SK-N-SH (cell line): ENCODE measurements around the gene RPL29. TPM values are rescaled to one million over a fixed set of nuclear protein-coding genes. Genes with fewer than 3 reads are reported as not detected.

ENCODE experiments used
- CTCF ChIA-PET: fragments of 300-600, 350-600 bp; formaldehyde crosslinking; extraction: SDS; loops from one replicate; lab custom pipeline; 2021; lab: Yijun Ruan, JAX
- POLR2A ChIA-PET: fragments of 350-600 bp; sonication (Branson Sonifier 250); formaldehyde crosslinking; extraction: SDS; loops from one replicate; lab custom pipeline; 2020; ENCODE audit warnings: antibody characterized with exemption, inconsistent platforms; lab: Yijun Ruan, JAX
- DNase-seq: peaks from one replicate; pipeline ENCODE4 v3.0.0; 2012
- H2AFZ ChIP-seq: fragments of 200-600 bp; sonication (generic); 2 replicates; pipeline ENCODE4 v1.8.1; 2016; ENCODE audit warnings: antibody characterized with exemption, mild to moderate bottlenecking, low read depth
- H3F3A ChIP-seq: fragments of 200-600 bp; sonication (generic); replicated peaks from 2 replicates; pipeline ENCODE3; 2016; ENCODE audit warnings: antibody characterized with exemption, mild to moderate bottlenecking; ENCODE audit not compliant: insufficient read depth
- H3K27ac ChIP-seq, 2 experiments: fragments of 200-500 bp in 1 of 2; fragments of 200-600 bp in 1 of 2; sonication (Bioruptor generic) in 1 of 2; sonication (generic), shearing (Covaris generic) in 1 of 2; 2 replicates each; pipeline versions ENCODE4 v1.5.1 to v1.6.1; 2014 to 2016; ENCODE audit warnings: low read depth in 2 of 2, inconsistent platforms in 1 of 2, low read length in 1 of 2, mild to moderate bottlenecking in 1 of 2, mixed read lengths in 1 of 2
- H3K27me3 ChIP-seq: fragments of 200-600 bp; sonication (generic), shearing (Covaris generic); 2 replicates; pipeline ENCODE4 v1.6.1; 2016; ENCODE audit warnings: mixed run types; ENCODE audit not compliant: insufficient read depth
- H3K36me3 ChIP-seq, 2 experiments: fragments of 200-500 bp in 1 of 2; fragments of 200-600 bp in 1 of 2; sonication (Bioruptor generic) in 1 of 2; sonication (generic) in 1 of 2; replicated peaks in 1 of 2; 2 replicates each; pipeline versions ENCODE3 to v1.5.1; 2014 to 2016; ENCODE audit warnings: low read length in 1 of 2, mild to moderate bottlenecking in 1 of 2; ENCODE audit not compliant: insufficient read depth in 2 of 2, control insufficient read depth in 1 of 2
- H3K4me1 ChIP-seq, 2 experiments: fragments of 200-500 bp in 1 of 2; fragments of 200-600 bp in 1 of 2; sonication (Bioruptor generic) in 1 of 2; sonication (generic), shearing (Covaris generic) in 1 of 2; 2 replicates each; pipeline versions ENCODE4 v1.5.1 to v1.6.1; 2014 to 2016; ENCODE audit warnings: low read depth in 1 of 2, low read length in 1 of 2, mixed run types in 1 of 2; ENCODE audit not compliant: insufficient read depth in 2 of 2, control insufficient read depth in 1 of 2
- H3K4me2 ChIP-seq: fragments of 200-600 bp; sonication (generic), shearing (Covaris generic); 2 replicates; pipeline ENCODE4 v1.6.1; 2017; ENCODE audit warnings: mixed run types
- H3K4me3 ChIP-seq, 2 experiments: fragments of 200-500 bp in 1 of 2; fragments of 200-600 bp in 1 of 2; sonication (Bioruptor generic) in 1 of 2; sonication (generic), shearing (Covaris generic) in 1 of 2; 2 replicates each; pipeline versions ENCODE4 v1.5.1 to v1.8.1; 2014 to 2016; ENCODE audit warnings: low read depth in 2 of 2, inconsistent platforms in 1 of 2, low read length in 1 of 2, mild to moderate bottlenecking in 1 of 2, mixed read lengths in 1 of 2, moderate library complexity in 1 of 2
- H3K79me2 ChIP-seq: fragments of 200-600 bp; sonication (generic); 2 replicates; pipeline ENCODE4 v1.8.1; 2017; ENCODE audit warnings: mild to moderate bottlenecking; ENCODE audit not compliant: insufficient read depth
- H3K9ac ChIP-seq: fragments of 200-600 bp; sonication (generic); 2 replicates; pipeline ENCODE4 v1.6.1; 2017; ENCODE audit warnings: mixed run types
- H3K9me2 ChIP-seq: fragments of 200-600 bp; sonication (generic); 2 replicates; pipeline ENCODE4 v1.6.1; 2017; ENCODE audit warnings: mixed run types
- H3K9me3 ChIP-seq: fragments of 200-600 bp; sonication (generic); 2 replicates; pipeline ENCODE4 v1.6.1; 2017; ENCODE audit warnings: mixed run types, mild to moderate bottlenecking, moderate library complexity
- H4K20me1 ChIP-seq: fragments of 200-600 bp; sonication (generic); 2 replicates; pipeline ENCODE4 v1.6.1; 2017; ENCODE audit warnings: mild to moderate bottlenecking, mixed run types; ENCODE audit not compliant: insufficient read depth
- CHD2 ChIP-seq: fragments of 150-350 bp; IDR thresholded peaks from 2 replicates; pipeline ENCODE4 v1.6.1; 2018; ENCODE audit warnings: low read length; ENCODE audit not compliant: partially characterized antibody
- CTCF ChIP-seq: fragments of 200-600 bp; sonication (generic); IDR thresholded peaks from 2 replicates; pipeline ENCODE4 v1.6.1; 2017; ENCODE audit warnings: antibody characterized with exemption, mild to moderate bottlenecking, moderate library complexity
- ELF1 ChIP-seq: IDR thresholded peaks from 2 replicates; pipeline ENCODE4 v1.4.0; 2012
- EP300 ChIP-seq, 2 experiments: IDR thresholded peaks; 2 replicates each; pipeline versions ENCODE4 v1.4.0 to v1.6.1; 2012; ENCODE audit warnings: borderline replicate concordance in 1 of 2, low read depth in 1 of 2, low read length in 1 of 2
- EZH2phosphoT487 ChIP-seq: fragments of 200-600 bp; sonication (generic); IDR thresholded peaks from 2 replicates; pipeline ENCODE4 v1.6.1; 2017; ENCODE audit warnings: low read depth, mixed run types, mild to moderate bottlenecking, antibody characterized with exemption, moderate library complexity, borderline replicate concordance
- FOSL2 ChIP-seq: IDR thresholded peaks from 2 replicates; pipeline ENCODE4 v1.4.0; 2012; ENCODE audit warnings: low read depth, mild to moderate bottlenecking, moderate library complexity, borderline replicate concordance
- GABPA ChIP-seq: IDR thresholded peaks from 2 replicates; pipeline ENCODE4 v1.4.0; 2012; ENCODE audit warnings: low read depth, mild to moderate bottlenecking
- MAX ChIP-seq: IDR thresholded peaks from 2 replicates; pipeline ENCODE4 v1.4.0; 2012; ENCODE audit warnings: low read depth
- MEF2A ChIP-seq: IDR thresholded peaks from 2 replicates; pipeline ENCODE4 v1.4.0; 2012; ENCODE audit warnings: low read depth, borderline replicate concordance
- NRF1 ChIP-seq: IDR thresholded peaks from 2 replicates; pipeline ENCODE4 v1.6.1; 2012; ENCODE audit warnings: low read depth, mild to moderate bottlenecking, low read length
- POLR2AphosphoS5 ChIP-seq: IDR thresholded peaks from 2 replicates; pipeline ENCODE4 v1.6.1; 2012; ENCODE audit warnings: low read depth, low read length
- RAD21 ChIP-seq: IDR thresholded peaks from 2 replicates; pipeline ENCODE4 v1.6.1; 2012; ENCODE audit warnings: mild to moderate bottlenecking, low read length
- RCOR1 ChIP-seq: fragments of 150-350 bp; IDR thresholded peaks from 2 replicates; pipeline ENCODE4 v1.6.1; 2017; ENCODE audit warnings: antibody characterized with exemption, low read length
- RXRA ChIP-seq: IDR thresholded peaks from 2 replicates; pipeline ENCODE4 v1.4.0; 2012; ENCODE audit warnings: low read depth, mild to moderate bottlenecking, borderline replicate concordance
- SIN3A ChIP-seq: IDR thresholded peaks from 2 replicates; pipeline ENCODE4 v1.6.1; 2012; ENCODE audit warnings: low read depth, mild to moderate bottlenecking, low read length, moderate library complexity, borderline replicate concordance
- TAF1 ChIP-seq: IDR thresholded peaks from 2 replicates; pipeline ENCODE4 v1.6.1; 2012; ENCODE audit warnings: low read depth, mild to moderate bottlenecking, low read length, moderate library complexity, borderline replicate concordance
- TEAD4 ChIP-seq: IDR thresholded peaks from 2 replicates; pipeline ENCODE4 v1.4.0; 2012; ENCODE audit warnings: mild to moderate bottlenecking, borderline replicate concordance; ENCODE audit not compliant: insufficient read depth
- USF1 ChIP-seq: IDR thresholded peaks from 2 replicates; pipeline ENCODE4 v1.4.0; 2012; ENCODE audit warnings: low read depth, borderline replicate concordance
- USF2 ChIP-seq: fragments of 150-350 bp; IDR thresholded peaks from 2 replicates; pipeline ENCODE4 v1.6.1; 2017; ENCODE audit warnings: antibody characterized with exemption, low read length, low read depth, borderline replicate concordance
- YY1 ChIP-seq: IDR thresholded peaks from 2 replicates; pipeline ENCODE4 v1.4.0; 2012; ENCODE audit warnings: low read depth, mild to moderate bottlenecking
- WGBS: methylation state at CpG from one replicate; pipeline ENCODE4 v1.1.6; 2017; ENCODE audit warnings: low lambda C conversion rate; 5-methylcytosine and 5-hydroxymethylcytosine counted together
- polyA plus RNA-seq, 3 experiments: library from polyadenylated mRNA; depleted of rRNA; stranded (reverse); fragments of >200 nt; gene quantifications; 2 replicates each; pipeline ENCODE4 v1.2.3, GENCODE V29; 2012

The RPL29 gene
- polyA plus RNA-seq, 1 of the 3 experiments (the other 2 are of a cell fraction) = 3,173 TPM

DNA sequence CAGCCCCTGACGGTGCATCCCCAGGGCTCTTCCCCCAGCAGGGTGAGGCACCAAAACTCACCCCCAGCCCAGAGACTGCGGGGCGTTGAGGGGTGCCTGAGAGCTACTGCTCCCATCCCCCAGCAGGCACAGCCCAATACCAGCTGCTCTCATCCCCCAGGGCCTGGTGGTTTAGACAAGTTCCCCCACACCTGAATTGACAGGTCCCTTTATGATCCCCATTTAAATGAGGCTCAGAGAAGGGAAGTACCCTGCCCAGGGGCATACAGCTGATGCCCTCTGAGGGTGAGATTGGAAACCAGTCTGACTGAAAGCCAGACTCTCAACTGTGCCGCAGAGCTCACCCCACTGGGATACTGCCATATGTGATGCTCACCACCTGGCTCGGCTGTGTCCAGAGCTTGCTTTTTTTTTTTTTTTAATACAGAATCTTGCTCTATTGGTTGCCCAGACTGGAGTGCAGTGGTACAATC is 40.6 kb upstream of the RPL29 start (continued):
- TF ChIP-seq RAD21 (peak; percentile 27; the same call in 1 of the 2 replicates), GABPA (no peak)

- H3K36me3 ChIP-seq = no peaks in the 10 kb centered on the region
- H2AFZ ChIP-seq = no peak overlapping the region
- H3K79me2 ChIP-seq = no peaks in the 10 kb centered on the region
- no peak overlapping the region for H3K4me2 ChIP-seq
- H3K9me3 ChIP-seq = no peaks in the 10 kb centered on the region
- WGBS = 94% methylated on average over 3 of the region's 3 CpGs
- H3K9me2 ChIP-seq = no peaks in the 10 kb centered on the region
- ChIA-PET CTCF (interaction anchor here (29.9 kb wide), 1 partner anchor 23 kb away, joined by 983 read pairs; no protein-coding TSS in a partner anchor), POLR2A (no interaction called here)
- no peak for DNase-seq
- no peak overlapping the region for H3K9ac ChIP-seq
- no peak overlapping the region for H3K4me3 ChIP-seq
- no peaks in the 10 kb centered on the region for H3K27me3 ChIP-seq
- H4K20me1 ChIP-seq = no peaks in the 10 kb centered on the region
- H3K4me1 ChIP-seq = peaks cover 0 to 97% of the 10 kb centered on the region in 2 experiments; a peak in 2 of 4 replicates
- TF ChIP-seq CTCF = no peak
- TF ChIP-seq SIN3A = no peak
- no peak for TF ChIP-seq USF2
- no peak for TF ChIP-seq POLR2AphosphoS5
- TF ChIP-seq EP300 (IDR thresholded peaks at IDR 0.05; ENCODE audit: borderline replicate concordance in 1 of 2, low read depth in 1 of 2, low read length in 1 of 2) = no peak
- TF ChIP-seq RAD21 = no peak
- no peak for TF ChIP-seq NRF1
- TF ChIP-seq MAX = no peak
- TF ChIP-seq YY1 = no peak
- no peak for TF ChIP-seq ELF1
- TF ChIP-seq FOSL2 = no peak
- no peak for TF ChIP-seq EZH2phosphoT487
- no peak for TF ChIP-seq USF1
- no peak for TF ChIP-seq CHD2
- no peak for TF ChIP-seq MEF2A
- no peak for TF ChIP-seq TAF1
- no peak for TF ChIP-seq RXRA
- TF ChIP-seq TEAD4 = no peak
- TF ChIP-seq RCOR1 = no peak
- no peaks in the 10 kb centered on the region for H3F3A ChIP-seq
- H3K27ac ChIP-seq = peak overlapping the region in 1 of 2 experiments; percentile 100; a peak in 2 of 4 replicates
Observed at GRCh38 chr3:52034651-52035050, 39.0 kb upstream of the RPL29 start.
